Testis (tissue), 2 donors: Measurements from ENCODE around the gene SEMA6D.

Source experiments
- CTCF ChIP-seq, 3 experiments: fragments of 450-650 bp in 2 of 3; fragments of 200-600 bp in 1 of 3; sonication (generic) in 1 of 3; IDR thresholded peaks; one replicate each; pipeline ENCODE4 v1.5.1; 2016 to 2019; ENCODE audit warnings: antibody characterized with exemption in 3 of 3, mild to moderate bottlenecking in 2 of 3, moderate library complexity in 1 of 3
- POLR2A ChIP-seq: fragments of 450-650 bp; IDR thresholded peaks from one replicate; pipeline ENCODE4 v1.6.1; 2017; ENCODE audit warnings: antibody characterized with exemption, mild to moderate bottlenecking, moderate library complexity

- TF ChIP-seq CTCF (IDR thresholded peaks at IDR 0.05): no peak
- no peak for TF ChIP-seq POLR2A
Measured at GRCh38 chr15:47750030-47750739, 32.9 kb downstream of the SEMA6D start.
